ENCODE results near the gene SLC25A33.

Gene SLC25A33

DNA sequence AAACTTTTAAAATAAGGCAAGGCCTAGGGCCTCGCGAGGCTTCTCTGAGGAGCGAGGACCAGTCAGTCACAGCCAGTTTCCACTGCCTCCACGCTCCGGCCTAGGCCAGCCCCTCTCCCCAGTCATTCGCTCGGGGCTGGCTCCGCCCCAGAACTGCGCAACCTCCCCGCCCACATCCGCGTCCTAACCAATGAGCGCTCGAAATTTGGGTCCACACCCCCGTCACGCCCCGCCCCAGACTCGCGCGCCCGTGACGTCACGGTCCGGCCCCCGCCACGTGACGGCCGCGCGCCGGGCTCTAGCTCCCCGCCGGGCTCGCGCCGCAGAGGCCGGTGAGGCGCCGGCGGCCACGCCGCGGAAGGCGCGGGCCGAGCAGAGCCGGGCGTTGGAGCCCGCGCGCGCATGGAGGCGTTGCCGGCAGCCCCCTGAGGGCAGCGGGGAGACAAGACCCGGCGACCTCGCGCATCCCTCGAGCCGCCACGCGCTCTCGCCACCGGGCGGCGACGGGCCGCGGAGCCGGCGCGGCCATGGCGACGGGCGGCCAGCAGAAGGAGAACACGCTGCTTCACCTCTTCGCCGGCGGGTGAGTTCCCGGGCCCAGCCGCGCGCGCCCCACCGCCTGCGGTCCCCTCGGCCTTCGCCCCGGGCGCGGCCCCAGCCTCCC, at the start of gene SLC25A33:
SLC25A33 (plus strand) TSS at position 301 of the 664 bp plus-strand sequence; CDS start at position 528, 227 bp downstream.
- no peak for TF ChIP-seq CTCF (IDR thresholded peaks at IDR 0.05; ENCODE audit: insufficient read depth, low read depth, low read length, missing control alignments)
- peak within 1 kb of the TSS; percentile 79 for H3K4me3 ChIP-seq (ENCODE audit: low read depth, low read length)
- peak; percentile 98 for DNase-seq (ENCODE audit: low read depth)

DNA sequence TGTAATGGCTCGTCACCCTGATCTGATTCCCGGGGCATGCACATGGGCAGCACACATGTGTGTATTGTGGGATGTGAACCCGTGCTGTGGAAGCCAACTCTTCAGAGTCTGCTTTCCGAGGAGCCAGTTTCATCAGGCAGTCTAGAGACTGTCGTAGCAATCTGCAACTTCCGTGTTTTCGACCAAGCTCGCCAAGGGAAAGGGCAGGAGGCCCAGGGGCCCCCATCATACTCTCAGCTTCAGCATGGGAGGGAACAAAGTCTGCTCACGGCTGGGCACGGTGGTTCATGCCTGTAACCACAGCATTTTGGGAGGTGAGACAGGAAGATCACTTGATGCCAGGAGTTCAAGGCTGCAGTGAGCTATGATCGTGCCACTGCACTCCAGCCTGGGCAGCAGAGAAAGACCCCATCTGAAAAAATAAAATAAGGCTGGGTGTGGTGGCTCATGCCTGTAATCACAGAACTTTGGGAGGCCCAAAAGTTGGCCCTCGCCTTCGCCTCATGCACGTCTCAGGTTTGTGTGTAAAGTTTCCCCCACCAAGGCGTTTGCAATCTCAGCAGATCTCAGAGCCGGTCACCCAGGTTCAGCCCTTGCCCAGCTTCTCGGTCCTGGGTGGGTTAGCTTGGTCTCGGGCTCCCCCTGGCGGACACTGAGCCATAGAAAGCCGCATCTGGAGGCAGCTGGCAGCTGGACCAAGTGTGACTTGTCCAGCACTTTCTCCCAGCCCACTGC, 48.5 kb upstream of the SLC25A33 start:
- peak; percentile 85 for DNase-seq (ENCODE audit: low read depth)
- no peak overlapping the region for H3K4me3 ChIP-seq (ENCODE audit: low read depth, low read length)
- TF ChIP-seq CTCF (IDR thresholded peaks at IDR 0.05; ENCODE audit: insufficient read depth, low read depth, low read length, missing control alignments): peak; percentile 83

DNA sequence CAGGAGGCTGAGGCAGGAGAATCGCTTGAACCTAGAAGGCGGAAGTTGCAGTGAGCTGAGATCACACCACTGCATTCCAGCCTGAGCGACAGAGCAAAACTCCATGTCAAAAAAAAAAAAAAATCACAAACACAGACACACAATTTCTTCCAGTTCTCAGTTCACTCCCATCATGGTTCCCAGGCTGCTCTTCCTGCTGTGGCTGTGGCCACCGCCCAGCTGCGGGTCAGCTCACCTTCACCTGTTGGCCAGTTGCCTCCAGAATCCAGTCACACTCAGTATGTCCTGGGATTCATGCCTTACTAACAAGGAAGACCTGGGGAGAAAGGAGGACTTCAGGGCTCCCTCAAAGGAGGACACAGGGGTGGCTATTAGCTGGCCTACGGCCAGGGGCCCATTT, 45.9 kb upstream of the SLC25A33 start:
- no peak for TF ChIP-seq CTCF (IDR thresholded peaks at IDR 0.05; ENCODE audit: insufficient read depth, low read depth, low read length, missing control alignments)
- H3K4me3 ChIP-seq (ENCODE audit: low read depth, low read length): no peak overlapping the region
- no peak for DNase-seq (ENCODE audit: low read depth)

DNA sequence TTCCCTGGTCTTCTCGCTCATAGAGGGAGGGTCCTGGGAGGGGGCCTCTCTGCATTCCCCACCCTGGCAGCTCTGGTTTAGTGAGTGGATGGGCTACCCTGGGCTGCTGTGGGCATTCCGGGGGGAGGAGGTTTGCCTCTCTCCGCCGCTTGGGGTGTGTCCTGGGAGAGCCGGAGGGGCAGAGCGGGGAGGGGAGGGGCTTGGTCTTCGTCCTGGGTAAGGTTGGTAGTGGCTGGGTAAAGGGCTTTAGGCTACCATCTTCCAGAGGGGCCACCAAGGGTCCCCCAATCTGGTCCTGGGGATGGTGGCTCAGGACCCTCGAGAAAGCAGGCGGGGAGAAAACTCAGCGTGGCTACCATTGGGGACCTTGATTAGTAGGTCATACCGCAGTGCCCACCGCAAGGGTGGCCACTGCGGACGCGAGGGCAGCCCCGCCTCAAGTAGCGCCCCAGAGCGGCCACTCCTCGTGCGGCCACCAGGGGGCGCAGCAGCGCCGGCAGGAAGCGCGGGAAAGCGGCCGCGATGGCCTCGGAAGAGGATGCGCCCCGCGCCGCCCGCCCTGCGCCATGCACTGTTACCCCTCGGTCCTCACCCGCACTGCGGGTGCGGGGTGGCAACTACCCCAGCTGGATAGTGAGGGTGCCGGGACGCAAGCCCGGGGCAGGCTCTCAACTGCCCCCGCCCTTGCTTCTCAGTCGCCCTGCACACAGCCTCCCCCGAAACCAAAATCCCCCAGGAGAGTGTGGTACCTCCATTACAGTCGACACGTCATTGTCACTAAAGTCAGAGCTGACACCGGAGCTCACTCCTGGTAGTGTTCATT, 44.1 kb upstream of the SLC25A33 start:
- peak; percentile 77 for DNase-seq (ENCODE audit: low read depth)
- peak overlapping the region; percentile 57 for H3K4me3 ChIP-seq (ENCODE audit: low read depth, low read length)
- TF ChIP-seq CTCF (IDR thresholded peaks at IDR 0.05; ENCODE audit: insufficient read depth, low read depth, low read length, missing control alignments): peak; percentile 90

GRCh38 chr1:9495854-9496374, 43.4 kb upstream of the SLC25A33 start:
- TF ChIP-seq CTCF (IDR thresholded peaks at IDR 0.05; ENCODE audit: insufficient read depth, low read depth, low read length, missing control alignments): no peak
- peak overlapping the region; percentile 57; the same call in 1 of the 2 replicates for H3K4me3 ChIP-seq (ENCODE audit: low read depth, low read length)
- no peak for DNase-seq (ENCODE audit: low read depth)
